NCI-H2029 (cell line): Measurements from ENCODE around the gene UNC5A.

ENCODE experiments used
- DNase-seq: peaks from one replicate; lab custom pipeline; 2025; lab: John Stamatoyannopoulos, UW

UNC5A gene

GRCh38 chr5:176846335-176847140 lies 36.2 kb downstream of the UNC5A start:
- DNase-seq, result no peak

- no peak for DNase-seq
Measured at GRCh38 chr5:176847148-176847547, 36.8 kb downstream of the UNC5A start.

DNA sequence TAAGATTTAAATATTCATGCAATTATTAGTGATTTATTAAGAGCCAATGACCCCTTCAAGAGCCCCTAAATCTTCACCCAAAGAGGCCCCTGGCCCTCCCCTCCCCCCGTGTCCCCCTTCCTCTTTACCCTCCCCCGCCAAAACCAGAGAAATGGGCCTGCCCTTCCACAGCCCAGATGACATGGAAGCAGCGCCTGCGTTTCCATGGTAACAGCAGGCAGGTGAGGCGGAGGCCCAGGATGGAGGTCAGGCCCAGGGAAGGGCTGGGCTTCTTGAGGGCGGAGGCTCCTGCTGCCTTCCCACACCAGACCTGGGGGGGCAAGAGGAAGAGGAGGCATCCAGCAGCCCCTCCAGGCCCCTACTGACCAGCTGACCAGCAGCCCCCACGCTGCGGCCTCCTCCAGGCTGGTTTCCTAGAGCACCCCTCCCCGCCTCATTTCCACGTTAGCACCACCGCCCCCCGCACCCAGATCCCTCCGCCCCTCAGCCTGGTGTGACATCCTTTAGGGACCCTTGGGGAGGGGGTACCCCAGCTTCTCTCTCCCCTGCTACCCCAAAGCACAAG lies 37.4 kb downstream of the UNC5A start:
- DNase-seq, result no peak

DNA sequence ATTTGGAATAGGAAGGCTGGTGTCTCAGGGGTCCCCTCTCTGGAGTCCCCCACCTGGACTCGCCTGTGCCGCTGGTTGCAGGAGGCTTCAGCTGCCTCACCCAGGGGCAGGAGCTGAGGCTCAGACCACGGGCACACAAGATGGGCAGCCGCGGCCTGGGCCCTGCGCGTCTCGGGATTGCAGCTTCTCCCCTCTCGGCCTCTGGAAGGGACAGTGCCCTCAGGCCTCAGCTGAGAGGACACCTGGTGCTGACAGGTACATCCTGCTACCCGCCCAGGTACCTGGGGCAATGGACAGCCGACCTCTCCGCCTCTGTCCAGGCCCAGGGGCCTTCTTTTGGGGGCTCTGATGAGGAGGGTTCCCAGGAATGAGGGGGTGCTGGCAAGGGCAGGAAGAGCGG lies 38.3 kb downstream of the UNC5A start:
- no peak for DNase-seq

DNA sequence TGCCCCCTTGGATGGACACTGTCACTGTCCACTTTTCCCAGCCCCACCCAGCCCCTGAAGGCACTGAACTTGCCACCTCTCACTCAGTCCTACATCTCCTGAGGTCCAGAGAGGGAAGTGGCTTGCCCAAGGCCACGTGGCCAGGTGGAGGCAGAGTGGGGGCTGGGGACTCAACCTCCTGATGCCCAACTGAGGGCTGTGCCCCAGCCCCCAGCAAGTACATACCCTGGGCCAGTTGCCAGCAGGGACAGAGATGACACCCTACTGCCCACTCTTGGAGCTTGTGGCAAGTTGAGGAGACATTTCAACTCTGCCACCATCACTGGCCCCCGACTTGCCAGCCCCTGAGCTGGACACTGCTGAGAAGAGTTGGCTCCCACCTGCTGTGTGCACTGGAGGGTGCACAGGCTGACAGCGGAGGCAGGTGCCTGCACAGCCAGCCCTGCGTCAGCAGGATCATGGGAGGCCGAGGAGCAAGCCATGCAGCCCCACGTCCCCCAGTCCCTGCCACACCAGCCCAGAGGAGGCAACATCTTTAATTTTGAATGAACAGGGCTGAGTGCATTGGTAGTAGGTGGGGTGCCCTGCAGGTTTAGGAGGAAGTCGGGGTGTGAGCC lies 39.4 kb downstream of the UNC5A start:
- DNase-seq, result no peak

DNA sequence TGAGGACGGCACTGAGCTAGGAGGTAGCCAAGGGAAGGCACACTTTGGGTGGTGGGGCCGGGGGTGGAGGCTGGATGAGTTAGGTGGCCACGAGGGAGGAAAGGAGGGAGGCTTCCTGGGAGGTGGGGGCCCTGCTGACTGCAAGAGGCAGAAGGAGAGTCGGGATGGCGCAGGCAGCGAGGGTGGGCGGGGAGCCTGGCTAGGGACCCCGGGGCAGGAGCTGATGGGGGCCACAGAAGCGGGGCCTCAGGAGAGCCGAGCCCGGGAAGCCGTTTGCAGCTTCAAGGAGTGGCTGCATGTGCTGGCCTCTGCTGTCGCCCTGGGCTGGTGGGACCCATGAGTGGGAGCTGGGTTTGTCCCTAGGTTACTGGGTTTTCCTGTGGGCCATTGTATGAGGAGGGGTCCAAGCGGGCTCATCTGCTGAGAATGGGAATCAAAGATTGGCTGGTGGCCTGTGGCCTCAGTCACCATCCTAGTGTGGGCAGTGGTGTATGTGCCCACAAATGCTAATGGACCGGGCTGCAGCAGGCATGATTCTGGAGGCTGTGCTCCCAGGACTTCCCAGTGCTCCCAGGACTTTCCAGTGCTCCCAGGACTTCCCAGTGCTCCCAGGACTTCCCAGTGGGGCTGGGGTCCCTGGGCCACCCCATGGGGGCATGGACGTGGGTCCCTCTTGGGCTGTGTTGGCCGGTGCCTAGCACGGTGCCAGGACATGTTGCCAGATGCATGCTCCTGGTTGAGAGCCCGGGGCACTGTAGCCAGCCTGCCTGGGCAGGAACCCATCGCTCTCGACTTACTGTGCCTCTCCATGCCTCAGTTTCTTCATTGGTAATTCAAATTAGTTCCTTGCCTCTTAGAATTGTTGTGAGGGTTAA lies 40.2 kb downstream of the UNC5A start:
- DNase-seq, result no peak

GRCh38 chr5:176851380-176851779 lies 41.0 kb downstream of the UNC5A start:
- no peak for DNase-seq

GRCh38 chr5:176851871-176852658 lies 41.7 kb downstream of the UNC5A start:
- peak; percentile 89 for DNase-seq

DNA sequence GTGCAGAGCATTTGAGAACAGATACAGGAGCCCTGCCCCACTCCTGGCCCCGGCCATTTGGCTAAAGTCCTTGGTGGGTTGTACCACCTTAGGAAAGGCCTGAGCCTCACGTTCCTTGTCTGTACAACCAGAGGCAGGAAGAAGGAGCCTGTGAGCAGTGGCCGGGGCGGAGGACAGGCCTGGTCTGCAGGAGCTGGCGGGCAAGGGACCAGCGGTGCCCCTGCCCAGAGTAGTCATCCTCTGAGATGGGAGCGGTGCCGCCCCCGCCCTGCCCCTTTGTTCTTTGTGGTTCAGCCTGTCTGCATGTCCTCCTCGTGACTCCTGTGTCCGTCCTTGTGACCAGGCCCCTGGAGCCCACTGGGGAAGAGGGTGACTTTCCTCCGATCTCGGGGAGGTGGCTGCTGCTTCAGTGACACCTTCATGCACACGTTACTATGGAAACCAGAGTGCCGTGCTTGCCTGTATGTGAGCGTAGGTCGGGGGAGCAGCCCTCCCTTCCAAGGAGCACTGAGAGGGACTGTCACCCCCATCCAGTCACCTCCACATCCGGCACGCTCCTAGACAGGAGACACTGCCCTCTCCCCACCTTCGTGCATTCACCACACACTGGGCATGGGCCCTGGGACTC lies 42.9 kb downstream of the UNC5A start:
- DNase-seq, result no peak

- no peak for DNase-seq
Measured at GRCh38 chr5:176854164-176854563, 43.8 kb downstream of the UNC5A start.

GRCh38 chr5:176855598-176855997 lies 45.2 kb downstream of the UNC5A start:
- no peak for DNase-seq

GRCh38 chr5:176856746-176857145 lies 46.4 kb downstream of the UNC5A start:
- no peak for DNase-seq

GRCh38 chr5:176857216-176857893 lies 47.0 kb downstream of the UNC5A start:
- DNase-seq, result no peak

GRCh38 chr5:176857894-176858273 lies 47.5 kb downstream of the UNC5A start:
- DNase-seq, result no peak

DNA sequence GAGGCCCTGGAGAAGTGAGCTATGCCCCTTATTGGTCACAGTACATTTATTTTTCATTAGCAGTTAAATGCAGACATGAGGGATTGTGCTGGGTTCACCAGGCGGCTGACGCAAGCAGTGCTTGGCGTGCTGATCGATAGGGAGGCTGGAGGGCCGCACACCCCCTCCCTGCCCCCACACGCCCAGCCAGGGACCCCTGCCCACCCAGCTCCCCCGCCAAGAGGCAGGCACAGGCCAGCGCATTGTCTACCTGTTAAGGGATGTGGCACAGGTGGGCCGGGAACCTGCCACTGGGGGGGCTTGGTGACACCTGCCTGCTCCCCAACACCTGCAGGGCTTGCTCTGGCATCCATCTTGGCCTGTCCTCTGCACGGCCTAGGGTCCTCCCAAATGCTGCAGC lies 49.6 kb downstream of the UNC5A start:
- DNase-seq, result no peak

GRCh38 chr5:176860381-176860780 lies 50.0 kb downstream of the UNC5A start:
- DNase-seq, result no peak

- no peak for DNase-seq
Measured at GRCh38 chr5:176861276-176861675, 50.9 kb downstream of the UNC5A start.

DNA sequence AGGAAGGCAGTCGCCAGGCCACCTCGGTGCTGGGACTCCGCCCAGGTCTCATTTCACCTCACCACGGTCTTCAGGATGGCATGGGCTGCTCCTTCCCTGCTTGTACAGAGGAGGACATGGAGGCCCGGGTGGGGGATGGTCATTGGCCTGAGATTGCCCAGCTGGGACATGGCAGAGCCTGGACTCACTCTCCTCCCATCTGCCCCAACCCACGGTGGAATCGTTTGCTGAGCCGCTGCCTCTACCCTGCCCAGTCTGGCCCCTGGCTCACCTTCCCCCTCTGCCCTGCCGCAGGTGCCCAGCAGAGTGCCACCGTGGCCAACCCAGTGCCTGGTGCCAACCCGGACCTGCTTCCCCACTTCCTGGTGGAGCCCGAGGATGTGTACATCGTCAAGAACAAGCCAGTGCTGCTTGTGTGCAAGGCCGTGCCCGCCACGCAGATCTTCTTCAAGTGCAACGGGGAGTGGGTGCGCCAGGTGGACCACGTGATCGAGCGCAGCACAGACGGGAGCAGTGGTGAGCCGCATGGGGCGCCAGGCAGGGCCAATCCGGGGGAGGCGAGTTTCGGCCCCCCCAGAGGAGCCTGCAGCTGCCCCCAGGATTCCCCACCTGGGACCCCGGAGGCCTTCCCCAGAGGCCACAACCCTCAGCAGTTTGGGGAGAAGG lies 52.1 kb downstream of the UNC5A start:
- no peak for DNase-seq

DNA sequence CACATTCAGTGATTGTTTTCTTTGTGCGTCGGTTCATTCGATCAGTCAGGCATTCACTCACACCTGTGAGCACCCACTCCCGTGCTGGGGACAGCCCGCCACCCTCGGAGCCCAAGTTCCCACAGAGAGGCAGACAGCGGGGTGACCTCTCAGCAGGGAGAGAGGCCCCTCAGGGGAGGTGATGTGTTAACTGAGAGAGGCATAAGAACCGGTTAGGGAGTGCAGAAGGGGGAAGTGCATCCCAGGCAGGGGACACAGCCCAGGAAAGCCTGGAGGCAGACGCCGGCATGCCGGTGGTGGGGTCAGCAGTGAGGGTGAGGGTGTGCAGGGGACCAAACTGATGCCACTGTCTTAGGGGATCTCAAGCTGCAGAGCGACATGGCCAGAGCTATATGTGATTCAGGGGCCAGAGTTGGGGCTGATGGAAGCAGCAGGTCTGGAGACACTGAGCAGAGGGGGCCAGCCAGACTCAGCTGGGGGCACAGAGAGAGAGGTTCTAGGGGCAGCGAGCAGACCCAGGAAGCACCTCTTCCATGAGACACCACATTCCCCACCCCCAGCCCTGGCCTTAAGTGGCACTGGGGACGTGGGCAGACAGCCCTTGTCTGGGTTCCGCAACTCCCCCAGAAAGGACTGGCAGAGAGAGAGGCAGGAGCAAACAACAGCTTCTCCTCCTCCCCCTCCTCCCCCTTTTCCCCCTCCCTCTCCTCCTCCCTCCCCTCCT lies 52.8 kb downstream of the UNC5A start:
- DNase-seq, result no peak

- DNase-seq, result no peak
Measured at GRCh38 chr5:176863765-176864098, 53.4 kb downstream of the UNC5A start.
